ENCODE results near the gene NME7. TPM values are rescaled to one million over a fixed set of nuclear protein-coding genes. Genes with fewer than 3 reads are reported as not detected.

NME7 gene
- total RNA-seq, 1 experiment from 2014 or later: 13.8 TPM

DNA sequence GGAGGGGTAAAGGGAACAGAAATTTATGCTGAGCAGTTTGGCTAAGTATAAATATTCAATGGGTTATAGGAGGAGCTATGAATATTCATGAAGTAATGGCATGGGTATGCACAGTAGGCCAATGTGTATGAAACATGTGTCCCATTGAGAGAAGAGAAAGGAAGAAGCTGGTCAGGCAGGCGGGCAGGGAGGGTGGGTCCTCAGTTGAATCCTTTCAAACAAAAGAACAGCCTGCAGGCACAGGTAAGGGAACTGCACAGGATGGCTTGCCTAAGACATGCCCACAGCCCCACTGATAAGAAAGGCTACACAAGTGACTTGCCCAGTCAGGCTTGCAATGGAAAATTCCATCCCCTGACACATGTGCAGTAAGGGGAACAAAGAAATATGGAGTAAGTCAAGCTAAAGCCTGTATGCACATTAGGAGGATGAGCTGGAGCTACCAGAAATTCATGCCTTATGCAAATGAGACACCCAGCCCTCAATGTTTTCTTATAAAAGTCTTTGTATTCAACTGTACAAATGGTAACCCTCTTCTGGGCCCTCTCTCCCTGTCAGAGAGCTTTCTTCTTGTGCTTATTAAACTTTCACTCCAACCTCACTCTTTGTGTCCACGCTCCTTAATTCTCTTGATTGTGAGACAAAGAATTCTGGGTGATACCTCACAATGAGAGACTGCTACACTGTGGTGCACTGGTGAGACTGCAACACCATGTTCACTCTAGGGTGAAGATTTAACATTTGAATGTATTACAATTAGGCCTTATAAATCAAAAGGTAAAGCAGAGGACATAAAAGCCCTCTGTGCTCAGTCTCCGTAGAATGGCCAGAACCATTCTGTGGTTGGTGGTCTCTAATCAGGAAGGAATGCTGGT, 164.6 kb downstream of the NME7 start:
- DNase-seq (ENCODE audit: low spot score) (no peak), ATAC-seq (no peak; the same call in 1 of the 2 replicates)
- H3K9me3 Mint-ChIP-seq: peaks cover 4% of the 10 kb centered on the region
- H3K27me3 Mint-ChIP-seq (ENCODE audit: low read depth): no peaks in the 10 kb centered on the region
- peaks cover 20% of the 10 kb centered on the region for H3K4me1 Mint-ChIP-seq
- H3K27ac Mint-ChIP-seq: peak overlapping the region; percentile 26; the same call in 1 of the 2 replicates
- TF ChIP-seq, protein P1, sequence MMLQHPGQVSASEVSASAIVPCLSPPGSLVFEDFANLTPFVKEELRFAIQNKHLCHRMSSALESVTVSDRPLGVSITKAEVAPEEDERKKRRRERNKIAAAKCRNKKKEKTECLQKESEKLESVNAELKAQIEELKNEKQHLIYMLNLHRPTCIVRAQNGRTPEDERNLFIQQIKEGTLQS (CRISPR knock-in tag; conservative IDR thresholded peaks at IDR 0.05): no peak
- TF ChIP-seq ESRRA (CRISPR knock-in tag; IDR thresholded peaks at IDR 0.05; ENCODE audit: borderline replicate concordance) (no peak), ZNF232 (CRISPR knock-in tag; IDR thresholded peaks at IDR 0.05) (no peak)
- TF ChIP-seq, protein P2, sequence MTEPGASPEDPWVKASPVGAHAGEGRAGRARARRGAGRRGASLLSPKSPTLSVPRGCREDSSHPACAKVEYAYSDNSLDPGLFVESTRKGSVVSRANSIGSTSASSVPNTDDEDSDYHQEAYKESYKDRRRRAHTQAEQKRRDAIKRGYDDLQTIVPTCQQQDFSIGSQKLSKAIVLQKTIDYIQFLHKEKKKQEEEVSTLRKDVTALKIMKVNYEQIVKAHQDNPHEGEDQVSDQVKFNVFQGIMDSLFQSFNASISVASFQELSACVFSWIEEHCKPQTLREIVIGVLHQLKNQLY (CRISPR knock-in tag; IDR thresholded peaks at IDR 0.05): no peak
- H3K4me3 Mint-ChIP-seq: no peak overlapping the region
- CTCF ChIA-PET: interaction anchor here (1.2 kb wide), 1 partner anchor 13 kb away, joined by 3 read pairs; no protein-coding TSS in a partner anchor
- POLR2A ChIA-PET: no interaction called here
- peaks cover under 1% of the 10 kb centered on the region; the same call in 1 of the 2 replicates for H3K36me3 Mint-ChIP-seq

DNA sequence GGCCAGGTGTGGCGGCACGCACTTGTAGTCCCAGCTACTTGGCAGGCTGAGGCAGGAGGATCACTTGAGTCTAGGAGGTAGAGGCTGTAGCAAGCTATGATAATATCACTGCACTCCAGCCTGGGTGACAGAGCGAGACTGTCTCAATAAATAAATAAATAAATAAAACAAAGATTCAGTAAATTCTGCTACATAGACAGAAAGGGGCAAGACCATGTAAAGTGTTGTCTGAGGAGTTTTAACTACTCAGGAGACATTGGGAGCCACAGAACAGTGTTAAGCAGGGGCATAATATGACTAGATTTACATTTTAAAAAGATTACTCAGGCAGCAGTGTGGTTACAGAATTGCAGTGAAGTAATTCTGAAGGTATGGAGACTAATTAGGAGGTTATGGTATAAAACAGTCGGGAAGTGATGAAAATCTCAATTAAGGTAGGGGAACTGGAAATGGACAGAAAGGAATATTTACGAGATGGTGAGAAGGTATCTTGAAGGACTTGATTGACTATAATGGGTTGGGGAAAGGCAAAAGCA, 166.4 kb downstream of the NME7 start:
- CTCF ChIA-PET: no interaction called here
- Mint-ChIP-seq H3K27ac (no peak overlapping the region), H3K4me1 (peaks cover 20% of the 10 kb centered on the region), H3K9me3 (peaks cover 14% of the 10 kb centered on the region), H3K36me3 (peaks cover 9% of the 10 kb centered on the region), H3K27me3 (ENCODE audit: low read depth) (no peaks in the 10 kb centered on the region), H3K4me3 (no peak overlapping the region)
- POLR2A ChIA-PET: no interaction called here
- no peak for DNase-seq (ENCODE audit: low spot score)
- ATAC-seq: no peak
- TF ChIP-seq TP53 (CRISPR knock-in tag; IDR thresholded peaks at IDR 0.05): no peak
- no peak for TF ChIP-seq ZNF416 (CRISPR knock-in tag; IDR thresholded peaks at IDR 0.05)
- TF ChIP-seq EMX1 (CRISPR knock-in tag; IDR thresholded peaks at IDR 0.05): no peak
- TF ChIP-seq OVOL2 (CRISPR knock-in tag; IDR thresholded peaks at IDR 0.05; ENCODE audit: borderline replicate concordance): no peak
- TF ChIP-seq KAT7 (CRISPR knock-in tag; IDR thresholded peaks at IDR 0.05; ENCODE audit: borderline replicate concordance): no peak
- TF ChIP-seq, protein P3, sequence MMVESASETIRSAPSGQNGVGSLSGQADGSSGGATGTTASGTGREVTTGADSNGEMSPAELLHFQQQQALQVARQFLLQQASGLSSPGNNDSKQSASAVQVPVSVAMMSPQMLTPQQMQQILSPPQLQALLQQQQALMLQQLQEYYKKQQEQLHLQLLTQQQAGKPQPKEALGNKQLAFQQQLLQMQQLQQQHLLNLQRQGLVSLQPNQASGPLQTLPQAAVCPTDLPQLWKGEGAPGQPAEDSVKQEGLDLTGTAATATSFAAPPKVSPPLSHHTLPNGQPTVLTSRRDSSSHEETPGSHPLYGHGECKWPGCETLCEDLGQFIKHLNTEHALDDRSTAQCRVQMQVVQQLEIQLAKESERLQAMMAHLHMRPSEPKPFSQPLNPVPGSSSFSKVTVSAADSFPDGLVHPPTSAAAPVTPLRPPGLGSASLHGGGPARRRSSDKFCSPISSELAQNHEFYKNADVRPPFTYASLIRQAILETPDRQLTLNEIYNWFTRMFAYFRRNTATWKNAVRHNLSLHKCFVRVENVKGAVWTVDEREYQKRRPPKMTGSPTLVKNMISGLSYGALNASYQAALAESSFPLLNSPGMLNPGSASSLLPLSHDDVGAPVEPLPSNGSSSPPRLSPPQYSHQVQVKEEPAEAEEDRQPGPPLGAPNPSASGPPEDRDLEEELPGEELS (CRISPR knock-in tag; IDR thresholded peaks at IDR 0.05): no peak
- TF ChIP-seq, protein P4, sequence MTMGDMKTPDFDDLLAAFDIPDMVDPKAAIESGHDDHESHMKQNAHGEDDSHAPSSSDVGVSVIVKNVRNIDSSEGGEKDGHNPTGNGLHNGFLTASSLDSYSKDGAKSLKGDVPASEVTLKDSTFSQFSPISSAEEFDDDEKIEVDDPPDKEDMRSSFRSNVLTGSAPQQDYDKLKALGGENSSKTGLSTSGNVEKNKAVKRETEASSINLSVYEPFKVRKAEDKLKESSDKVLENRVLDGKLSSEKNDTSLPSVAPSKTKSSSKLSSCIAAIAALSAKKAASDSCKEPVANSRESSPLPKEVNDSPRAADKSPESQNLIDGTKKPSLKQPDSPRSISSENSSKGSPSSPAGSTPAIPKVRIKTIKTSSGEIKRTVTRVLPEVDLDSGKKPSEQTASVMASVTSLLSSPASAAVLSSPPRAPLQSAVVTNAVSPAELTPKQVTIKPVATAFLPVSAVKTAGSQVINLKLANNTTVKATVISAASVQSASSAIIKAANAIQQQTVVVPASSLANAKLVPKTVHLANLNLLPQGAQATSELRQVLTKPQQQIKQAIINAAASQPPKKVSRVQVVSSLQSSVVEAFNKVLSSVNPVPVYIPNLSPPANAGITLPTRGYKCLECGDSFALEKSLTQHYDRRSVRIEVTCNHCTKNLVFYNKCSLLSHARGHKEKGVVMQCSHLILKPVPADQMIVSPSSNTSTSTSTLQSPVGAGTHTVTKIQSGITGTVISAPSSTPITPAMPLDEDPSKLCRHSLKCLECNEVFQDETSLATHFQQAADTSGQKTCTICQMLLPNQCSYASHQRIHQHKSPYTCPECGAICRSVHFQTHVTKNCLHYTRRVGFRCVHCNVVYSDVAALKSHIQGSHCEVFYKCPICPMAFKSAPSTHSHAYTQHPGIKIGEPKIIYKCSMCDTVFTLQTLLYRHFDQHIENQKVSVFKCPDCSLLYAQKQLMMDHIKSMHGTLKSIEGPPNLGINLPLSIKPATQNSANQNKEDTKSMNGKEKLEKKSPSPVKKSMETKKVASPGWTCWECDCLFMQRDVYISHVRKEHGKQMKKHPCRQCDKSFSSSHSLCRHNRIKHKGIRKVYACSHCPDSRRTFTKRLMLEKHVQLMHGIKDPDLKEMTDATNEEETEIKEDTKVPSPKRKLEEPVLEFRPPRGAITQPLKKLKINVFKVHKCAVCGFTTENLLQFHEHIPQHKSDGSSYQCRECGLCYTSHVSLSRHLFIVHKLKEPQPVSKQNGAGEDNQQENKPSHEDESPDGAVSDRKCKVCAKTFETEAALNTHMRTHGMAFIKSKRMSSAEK (CRISPR knock-in tag; IDR thresholded peaks at IDR 0.05; ENCODE audit: borderline replicate concordance): no peak
- TF ChIP-seq, protein P5, sequence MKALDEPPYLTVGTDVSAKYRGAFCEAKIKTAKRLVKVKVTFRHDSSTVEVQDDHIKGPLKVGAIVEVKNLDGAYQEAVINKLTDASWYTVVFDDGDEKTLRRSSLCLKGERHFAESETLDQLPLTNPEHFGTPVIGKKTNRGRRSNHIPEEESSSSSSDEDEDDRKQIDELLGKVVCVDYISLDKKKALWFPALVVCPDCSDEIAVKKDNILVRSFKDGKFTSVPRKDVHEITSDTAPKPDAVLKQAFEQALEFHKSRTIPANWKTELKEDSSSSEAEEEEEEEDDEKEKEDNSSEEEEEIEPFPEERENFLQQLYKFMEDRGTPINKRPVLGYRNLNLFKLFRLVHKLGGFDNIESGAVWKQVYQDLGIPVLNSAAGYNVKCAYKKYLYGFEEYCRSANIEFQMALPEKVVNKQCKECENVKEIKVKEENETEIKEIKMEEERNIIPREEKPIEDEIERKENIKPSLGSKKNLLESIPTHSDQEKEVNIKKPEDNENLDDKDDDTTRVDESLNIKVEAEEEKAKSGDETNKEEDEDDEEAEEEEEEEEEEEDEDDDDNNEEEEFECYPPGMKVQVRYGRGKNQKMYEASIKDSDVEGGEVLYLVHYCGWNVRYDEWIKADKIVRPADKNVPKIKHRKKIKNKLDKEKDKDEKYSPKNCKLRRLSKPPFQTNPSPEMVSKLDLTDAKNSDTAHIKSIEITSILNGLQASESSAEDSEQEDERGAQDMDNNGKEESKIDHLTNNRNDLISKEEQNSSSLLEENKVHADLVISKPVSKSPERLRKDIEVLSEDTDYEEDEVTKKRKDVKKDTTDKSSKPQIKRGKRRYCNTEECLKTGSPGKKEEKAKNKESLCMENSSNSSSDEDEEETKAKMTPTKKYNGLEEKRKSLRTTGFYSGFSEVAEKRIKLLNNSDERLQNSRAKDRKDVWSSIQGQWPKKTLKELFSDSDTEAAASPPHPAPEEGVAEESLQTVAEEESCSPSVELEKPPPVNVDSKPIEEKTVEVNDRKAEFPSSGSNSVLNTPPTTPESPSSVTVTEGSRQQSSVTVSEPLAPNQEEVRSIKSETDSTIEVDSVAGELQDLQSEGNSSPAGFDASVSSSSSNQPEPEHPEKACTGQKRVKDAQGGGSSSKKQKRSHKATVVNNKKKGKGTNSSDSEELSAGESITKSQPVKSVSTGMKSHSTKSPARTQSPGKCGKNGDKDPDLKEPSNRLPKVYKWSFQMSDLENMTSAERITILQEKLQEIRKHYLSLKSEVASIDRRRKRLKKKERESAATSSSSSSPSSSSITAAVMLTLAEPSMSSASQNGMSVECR (CRISPR knock-in tag; IDR thresholded peaks at IDR 0.05; ENCODE audit: borderline replicate concordance): no peak
- TF ChIP-seq NR1H2 (CRISPR knock-in tag; IDR thresholded peaks at IDR 0.05): no peak
- TF ChIP-seq, protein P6, sequence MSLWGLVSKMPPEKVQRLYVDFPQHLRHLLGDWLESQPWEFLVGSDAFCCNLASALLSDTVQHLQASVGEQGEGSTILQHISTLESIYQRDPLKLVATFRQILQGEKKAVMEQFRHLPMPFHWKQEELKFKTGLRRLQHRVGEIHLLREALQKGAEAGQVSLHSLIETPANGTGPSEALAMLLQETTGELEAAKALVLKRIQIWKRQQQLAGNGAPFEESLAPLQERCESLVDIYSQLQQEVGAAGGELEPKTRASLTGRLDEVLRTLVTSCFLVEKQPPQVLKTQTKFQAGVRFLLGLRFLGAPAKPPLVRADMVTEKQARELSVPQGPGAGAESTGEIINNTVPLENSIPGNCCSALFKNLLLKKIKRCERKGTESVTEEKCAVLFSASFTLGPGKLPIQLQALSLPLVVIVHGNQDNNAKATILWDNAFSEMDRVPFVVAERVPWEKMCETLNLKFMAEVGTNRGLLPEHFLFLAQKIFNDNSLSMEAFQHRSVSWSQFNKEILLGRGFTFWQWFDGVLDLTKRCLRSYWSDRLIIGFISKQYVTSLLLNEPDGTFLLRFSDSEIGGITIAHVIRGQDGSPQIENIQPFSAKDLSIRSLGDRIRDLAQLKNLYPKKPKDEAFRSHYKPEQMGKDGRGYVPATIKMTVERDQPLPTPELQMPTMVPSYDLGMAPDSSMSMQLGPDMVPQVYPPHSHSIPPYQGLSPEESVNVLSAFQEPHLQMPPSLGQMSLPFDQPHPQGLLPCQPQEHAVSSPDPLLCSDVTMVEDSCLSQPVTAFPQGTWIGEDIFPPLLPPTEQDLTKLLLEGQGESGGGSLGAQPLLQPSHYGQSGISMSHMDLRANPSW (CRISPR knock-in tag; conservative IDR thresholded peaks at IDR 0.05; ENCODE audit: low read depth): no peak
- TF ChIP-seq, protein P7, sequence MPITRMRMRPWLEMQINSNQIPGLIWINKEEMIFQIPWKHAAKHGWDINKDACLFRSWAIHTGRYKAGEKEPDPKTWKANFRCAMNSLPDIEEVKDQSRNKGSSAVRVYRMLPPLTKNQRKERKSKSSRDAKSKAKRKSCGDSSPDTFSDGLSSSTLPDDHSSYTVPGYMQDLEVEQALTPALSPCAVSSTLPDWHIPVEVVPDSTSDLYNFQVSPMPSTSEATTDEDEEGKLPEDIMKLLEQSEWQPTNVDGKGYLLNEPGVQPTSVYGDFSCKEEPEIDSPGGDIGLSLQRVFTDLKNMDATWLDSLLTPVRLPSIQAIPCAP (CRISPR knock-in tag; IDR thresholded peaks at IDR 0.05): no peak
- TF ChIP-seq, protein P1 (CRISPR knock-in tag; conservative IDR thresholded peaks at IDR 0.05): no peak

Data from WTC11 (cell line).